ENCODE data around the gene GJA1.

The GJA1 gene

GRCh38 chr6:121403964-121404363 lies 31.5 kb upstream of the GJA1 start:
- Histone ChIP-seq H3K4me2 (ENCODE audit: low read depth, low read length) (no peak overlapping the region), H2AFZ (ENCODE audit: low read length) (no peak overlapping the region), H3K9me2 (replicated peaks; ENCODE audit: insufficient read depth, low read length) (no peaks in the 10 kb centered on the region), H3K4me1 (ENCODE audit: low read length) (no peaks in the 10 kb centered on the region), H3K27ac (ENCODE audit: low read length) (no peak overlapping the region), H3K79me2 (ENCODE audit: low read length) (no peaks in the 10 kb centered on the region), H3F3A (ENCODE audit: insufficient read depth, low read length) (no peaks in the 10 kb centered on the region), H3K27me3 (replicated peaks; ENCODE audit: insufficient read depth, low read length) (no peaks in the 10 kb centered on the region), H3K9ac (ENCODE audit: low read length) (no peak overlapping the region), H3K36me3 (replicated peaks; ENCODE audit: insufficient read depth, low read length) (no peaks in the 10 kb centered on the region), H3K9me3 (replicated peaks; ENCODE audit: insufficient read depth, low read length) (no peaks in the 10 kb centered on the region), H4K20me1 (ENCODE audit: insufficient read depth, low read length) (no peaks in the 10 kb centered on the region), H3K4me3 (ENCODE audit: low read length) (no peak overlapping the region)
- DNase-seq = no peak
- no peak for TF ChIP-seq CTCF (IDR thresholded peaks at IDR 0.05; ENCODE audit: low read length)
- no peak for TF ChIP-seq EZH2 (optimal IDR thresholded peaks at IDR 0.05; ENCODE audit: low read depth, low read length)
- no peak for TF ChIP-seq EZH2phosphoT487 (IDR thresholded peaks at IDR 0.05; ENCODE audit: low read length)

GRCh38 chr6:121405306-121405705 lies 30.1 kb upstream of the GJA1 start:
- no peaks in the 10 kb centered on the region for H3K4me1 ChIP-seq (ENCODE audit: low read length)
- no peak overlapping the region for H3K9ac ChIP-seq (ENCODE audit: low read length)
- no peak overlapping the region for H3K27ac ChIP-seq (ENCODE audit: low read length)

GRCh38 chr6:121408321-121408720 lies 27.1 kb upstream of the GJA1 start:
- Histone ChIP-seq H3F3A (ENCODE audit: insufficient read depth, low read length) (no peaks in the 10 kb centered on the region), H3K9ac (ENCODE audit: low read length) (no peak overlapping the region), H3K4me1 (ENCODE audit: low read length) (no peaks in the 10 kb centered on the region), H3K9me3 (replicated peaks; ENCODE audit: insufficient read depth, low read length) (no peaks in the 10 kb centered on the region), H3K79me2 (ENCODE audit: low read length) (no peaks in the 10 kb centered on the region), H3K27ac (ENCODE audit: low read length) (no peak overlapping the region), H3K27me3 (replicated peaks; ENCODE audit: insufficient read depth, low read length) (no peaks in the 10 kb centered on the region), H3K36me3 (replicated peaks; ENCODE audit: insufficient read depth, low read length) (no peaks in the 10 kb centered on the region), H2AFZ (ENCODE audit: low read length) (no peak overlapping the region), H3K4me2 (ENCODE audit: low read depth, low read length) (no peak overlapping the region), H4K20me1 (ENCODE audit: insufficient read depth, low read length) (no peaks in the 10 kb centered on the region), H3K4me3 (ENCODE audit: low read length) (no peak overlapping the region), H3K9me2 (replicated peaks; ENCODE audit: insufficient read depth, low read length) (no peaks in the 10 kb centered on the region)
- DNase-seq = no peak
- TF ChIP-seq EZH2phosphoT487 (IDR thresholded peaks at IDR 0.05; ENCODE audit: low read length) = no peak
- no peak for TF ChIP-seq EZH2 (optimal IDR thresholded peaks at IDR 0.05; ENCODE audit: low read depth, low read length)
- TF ChIP-seq CTCF (IDR thresholded peaks at IDR 0.05; ENCODE audit: low read length) = no peak

More at GRCh38 chr6:121405306-121405705, 30.1 kb upstream of the GJA1 start:
- Histone ChIP-seq H3K36me3 (replicated peaks; ENCODE audit: insufficient read depth, low read length) (no peaks in the 10 kb centered on the region), H3K4me2 (ENCODE audit: low read depth, low read length) (no peak overlapping the region), H3K4me3 (ENCODE audit: low read length) (no peak overlapping the region), H3F3A (ENCODE audit: insufficient read depth, low read length) (no peaks in the 10 kb centered on the region), H3K27me3 (replicated peaks; ENCODE audit: insufficient read depth, low read length) (no peaks in the 10 kb centered on the region), H3K9me3 (replicated peaks; ENCODE audit: insufficient read depth, low read length) (no peaks in the 10 kb centered on the region), H3K79me2 (ENCODE audit: low read length) (no peaks in the 10 kb centered on the region), H4K20me1 (ENCODE audit: insufficient read depth, low read length) (no peaks in the 10 kb centered on the region), H3K9me2 (replicated peaks; ENCODE audit: insufficient read depth, low read length) (no peaks in the 10 kb centered on the region), H2AFZ (ENCODE audit: low read length) (no peak overlapping the region)
- TF ChIP-seq CTCF (IDR thresholded peaks at IDR 0.05; ENCODE audit: low read length) (no peak), EZH2 (optimal IDR thresholded peaks at IDR 0.05; ENCODE audit: low read depth, low read length) (no peak), EZH2phosphoT487 (IDR thresholded peaks at IDR 0.05; ENCODE audit: low read length) (no peak)
- no peak for DNase-seq

Data from MM.1S (cell line).